GM10266 (cell line): ENCODE measurements around the gene PRKAB1.
"Not testable (repeated sequence)": the region's sequence is repeated elsewhere in the genome, so short reads cannot be mapped to it uniquely, and the experiment has no call there.

Experiments used
- DNase-seq: peaks from one replicate; pipeline ENCODE4 v3.0.0; 2012; ENCODE audit errors: extremely low spot score
- CTCF ChIP-seq: IDR thresholded peaks from 2 replicates; pipeline ENCODE4 v1.5.1; 2012; ENCODE audit warnings: mild to moderate bottlenecking, low read depth; ENCODE audit not compliant: control insufficient read depth, insufficient read depth; ENCODE audit errors: missing control alignments

The PRKAB1 gene

DNA sequence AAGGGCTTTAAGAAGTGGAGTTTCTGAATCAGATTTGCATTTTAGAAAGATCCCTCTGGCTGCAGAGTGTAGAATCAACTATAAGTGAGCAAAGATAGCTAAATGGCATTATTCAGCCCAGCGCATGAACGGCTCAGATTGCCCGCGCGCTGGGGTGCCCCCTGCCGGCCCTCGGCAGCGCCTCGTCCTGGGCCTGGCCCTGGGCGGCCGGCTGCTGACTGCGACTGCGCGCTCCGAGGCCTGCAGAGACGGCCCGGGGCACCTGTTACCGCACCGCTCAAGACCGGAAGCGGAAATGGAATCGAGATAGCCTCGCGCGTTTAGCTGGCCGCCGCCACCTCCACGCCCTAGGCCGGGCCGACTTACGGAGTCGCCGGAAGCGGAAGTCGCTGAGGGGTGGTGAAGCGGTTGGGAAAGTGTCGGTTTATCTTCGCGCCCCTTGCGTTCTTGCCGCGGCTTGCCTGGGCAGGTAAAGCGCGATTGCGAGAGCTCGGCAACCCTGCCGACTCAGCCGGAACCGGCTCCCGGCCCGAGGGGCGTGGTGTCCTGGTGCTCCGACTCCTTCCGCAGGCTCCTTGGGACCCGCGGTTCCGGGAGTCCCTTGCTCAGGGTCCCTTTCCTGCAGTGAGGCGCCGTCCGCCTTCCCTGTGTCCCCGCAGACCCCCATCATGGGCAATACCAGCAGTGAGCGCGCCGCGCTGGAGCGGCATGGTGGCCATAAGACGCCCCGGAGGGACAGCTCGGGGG is at the start of gene PRKAB1:
Gene PRKAB1, plus strand, starts transcription at position 557 of the 747 bp plus-strand sequence. Its CDS starts 112 bp downstream, at position 669.
- peak; percentile 94 for DNase-seq
- TF ChIP-seq CTCF, result peak; percentile 92

DNA sequence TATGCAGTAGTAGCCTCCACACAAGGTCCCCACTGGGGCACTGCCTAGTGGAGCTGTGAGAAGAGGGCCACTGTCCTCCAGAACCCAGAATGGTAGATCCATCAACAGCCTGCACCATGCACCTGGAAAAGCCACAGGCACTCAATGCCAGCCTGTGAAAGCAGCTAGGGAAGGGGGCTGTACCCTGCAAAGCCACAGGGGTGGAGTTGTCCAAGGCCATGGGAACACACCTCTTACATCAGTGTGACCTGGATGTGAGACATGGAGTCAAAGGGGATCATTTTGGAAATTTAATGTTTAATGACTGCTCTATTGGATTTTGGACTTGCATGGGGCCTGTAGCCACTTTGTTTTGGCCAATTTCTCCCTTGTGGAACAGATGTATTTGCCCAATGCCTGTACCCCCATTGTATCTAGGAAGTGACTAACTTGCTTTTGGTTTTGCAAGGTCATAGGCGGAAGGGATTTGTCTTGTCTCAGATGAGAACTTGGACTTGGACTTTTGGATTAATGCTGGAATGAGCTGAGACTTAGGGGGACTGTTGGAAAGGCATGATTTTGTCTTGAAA is 49.5 kb upstream of the PRKAB1 start:
- not testable (repeated sequence) for DNase-seq

- TF ChIP-seq CTCF, result no peak
- DNase-seq, result no peak
Measured at GRCh38 chr12:119620490-119620889, 47.4 kb upstream of the PRKAB1 start.

- no peak for TF ChIP-seq CTCF
Measured at GRCh38 chr12:119621878-119622277, 46.1 kb upstream of the PRKAB1 start.

GRCh38 chr12:119624966-119625365 is 43.0 kb upstream of the PRKAB1 start:
- DNase-seq, result no peak
- no peak for TF ChIP-seq CTCF

More at GRCh38 chr12:119621878-119622277, 46.1 kb upstream of the PRKAB1 start:
- no peak for DNase-seq

GRCh38 chr12:119627019-119627643 is 40.8 kb upstream of the PRKAB1 start:
- no peak for TF ChIP-seq CTCF
- DNase-seq, result no peak

DNA sequence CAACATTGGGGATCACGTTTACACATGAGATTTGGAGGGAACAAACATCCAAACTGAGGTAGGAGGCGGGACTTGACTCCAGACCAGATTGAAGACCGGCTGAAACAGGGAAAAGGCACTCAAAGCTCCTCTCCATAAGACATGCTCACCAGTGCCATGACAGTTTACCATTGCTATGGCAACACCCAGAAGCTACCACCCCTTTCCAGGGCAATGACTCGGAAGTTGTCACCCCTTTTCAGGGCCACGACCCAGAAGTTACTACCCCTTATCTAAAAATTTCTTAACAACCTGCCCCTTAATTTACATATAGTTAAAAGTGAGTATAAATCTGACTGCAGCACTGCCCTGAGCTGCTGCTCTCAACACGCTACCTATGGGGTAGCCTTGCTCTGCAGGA is 40.2 kb upstream of the PRKAB1 start:
- TF ChIP-seq CTCF, result no peak
- no peak for DNase-seq
